ENCODE measurements around the gene TMIE. TPM values are rescaled to one million over a fixed set of nuclear protein-coding genes. Genes with fewer than 3 reads are reported as not detected.

The TMIE gene
- polyA plus RNA-seq, 1 donor (not counting 4 experiments of a cell fraction or from before 2014, with no cell fraction given): 0.07 TPM

DNA sequence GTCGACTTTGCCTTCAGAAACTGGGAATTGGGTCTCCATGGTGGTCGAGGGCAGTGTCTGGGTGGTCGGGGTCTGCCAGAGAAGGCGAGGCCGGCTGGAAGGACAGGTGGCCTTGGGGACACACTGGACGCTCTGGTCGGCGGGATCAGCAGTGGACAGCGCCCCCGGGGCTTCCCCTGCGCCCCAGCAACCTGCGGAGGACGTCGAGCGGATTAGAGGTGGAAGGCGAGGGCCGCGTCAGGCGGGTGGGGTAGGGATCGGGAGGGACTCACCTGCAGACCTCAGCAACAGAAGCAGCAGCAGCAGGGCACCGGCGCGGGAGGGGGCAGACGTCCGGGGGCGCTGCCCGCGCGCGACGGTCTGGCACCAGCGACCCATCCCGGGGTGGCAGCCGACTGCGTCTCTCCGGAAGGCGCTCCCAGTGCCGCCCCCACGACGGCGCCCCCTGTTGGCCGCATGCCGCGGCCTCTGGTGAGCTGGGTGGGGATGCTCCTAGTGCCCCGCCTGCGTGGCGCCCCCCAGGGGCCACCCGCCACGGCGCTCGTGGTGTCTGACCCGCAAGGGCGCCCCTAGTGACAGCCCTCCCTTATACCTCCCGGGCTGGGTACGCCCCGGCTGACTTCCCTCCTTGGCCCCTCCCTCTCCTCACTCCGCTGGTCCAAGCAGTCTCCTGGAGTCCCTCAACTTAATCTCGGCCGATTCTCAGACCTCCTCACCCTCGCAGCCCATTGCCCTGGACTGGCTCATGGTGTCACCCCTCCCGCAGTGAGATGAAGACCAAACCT is 16.4 kb downstream of the TMIE start, which contains the start of gene PRSS50:
Gene PRSS50, minus strand, starts transcription at position 423 of the 785 bp plus-strand sequence. Its CDS starts 45 bp downstream, at position 378.
- no peak for DNase-seq (ENCODE audit: low read depth, low spot score)
- Histone ChIP-seq H3K9me1 (ENCODE audit: control insufficient read depth, extremely low read depth, insufficient read depth, low read length) (no peaks in the 10 kb centered on the region), H4K20me1 (ENCODE audit: control insufficient read depth, extremely low read depth, insufficient read depth, low read length) (no peaks in the 10 kb centered on the region), H3K36me3 (ENCODE audit: control insufficient read depth in 2 of 2, extremely low read depth in 1 of 2, insufficient read depth in 2 of 2, low read length in 2 of 2) (no peaks in the 10 kb centered on the region), H3K9me3 (ENCODE audit: control insufficient read depth, low read depth, low read length) (no peaks in the 10 kb centered on the region), H3K9ac (ENCODE audit: control insufficient read depth, extremely low read depth, insufficient read depth, low read length) (no peak within 1 kb of the TSS), H3K4me3 (ENCODE audit: control insufficient read depth in 2 of 3, extremely low read depth in 1 of 3, insufficient read depth in 2 of 3, low read depth in 1 of 3, low read length in 3 of 3) (no peak within 1 kb of the TSS), H3K4me2 (ENCODE audit: control insufficient read depth, extremely low read depth, insufficient read depth, low read depth, low read length) (no peak within 1 kb of the TSS), H3K4me1 (ENCODE audit: control insufficient read depth, extremely low read depth, insufficient read depth, low read length) (peaks cover 10% of the 10 kb centered on the region), H3K79me2 (ENCODE audit: control insufficient read depth, insufficient read depth, low read length) (no peaks in the 10 kb centered on the region), H3K27ac (ENCODE audit: control insufficient read depth, insufficient read depth, low read length) (no peak within 1 kb of the TSS), H2AFZ (ENCODE audit: control insufficient read depth, low read length) (no peak within 1 kb of the TSS), H3K27me3 (ENCODE audit: control insufficient read depth, extremely low read depth, insufficient read depth, low read length) (peaks cover 12% of the 10 kb centered on the region)
- TF ChIP-seq EZH2 (IDR thresholded peaks at IDR 0.05; ENCODE audit: low read length) (no peak), CTCF (optimal IDR thresholded peaks at IDR 0.05 in 1 of 3, IDR thresholded peaks at IDR 0.05 in 1 of 3, conservative IDR thresholded peaks at IDR 0.05 in 1 of 3; ENCODE audit: extremely low read depth in 1 of 3, insufficient read depth in 2 of 3, low read length in 3 of 3) (peak in 2 of 3 experiments; percentile 26 to 30)
- dilution Hi-C loops (cut with MboI; ENCODE audit: extremely low pct_ligation_motif_present, low sequenced_read_pairs): no loop called here
- no peak for FAIRE-seq

DNA sequence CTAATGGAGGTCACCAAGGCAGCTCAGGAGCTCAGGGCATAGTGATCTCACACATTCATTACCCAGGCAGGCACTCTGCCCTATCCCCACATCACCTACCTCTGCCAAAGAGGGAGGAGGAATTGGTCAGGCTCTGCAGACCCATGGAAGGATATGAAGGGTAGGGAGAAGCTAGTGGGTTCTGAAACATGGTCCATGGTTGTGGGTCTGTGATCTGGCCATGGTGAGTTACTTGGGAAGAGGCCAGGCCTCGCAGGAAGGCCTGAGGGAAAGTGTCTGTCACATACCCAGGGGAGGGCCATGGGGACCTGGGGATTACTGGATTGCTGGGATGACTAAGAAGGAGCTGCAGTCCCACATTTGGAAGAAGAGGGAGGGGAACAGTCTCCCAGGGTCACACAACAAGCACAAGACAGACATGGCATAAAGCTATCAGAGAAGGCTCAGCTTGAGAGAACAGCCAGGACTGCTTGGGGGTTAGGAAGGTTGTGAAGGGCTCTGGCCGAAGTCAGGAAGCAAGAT is 17.9 kb downstream of the TMIE start:
- H3K4me3 ChIP-seq (ENCODE audit: control insufficient read depth in 2 of 3, extremely low read depth in 1 of 3, insufficient read depth in 2 of 3, low read depth in 1 of 3, low read length in 3 of 3): no peak overlapping the region
- H3K9me3 ChIP-seq (ENCODE audit: control insufficient read depth, low read depth, low read length): no peaks in the 10 kb centered on the region
- TF ChIP-seq CTCF (optimal IDR thresholded peaks at IDR 0.05 in 1 of 3, IDR thresholded peaks at IDR 0.05 in 1 of 3, conservative IDR thresholded peaks at IDR 0.05 in 1 of 3; ENCODE audit: extremely low read depth in 1 of 3, insufficient read depth in 2 of 3, low read length in 3 of 3) (no peak), EZH2 (IDR thresholded peaks at IDR 0.05; ENCODE audit: low read length) (no peak)
- peaks cover 12% of the 10 kb centered on the region for H3K27me3 ChIP-seq (ENCODE audit: control insufficient read depth, extremely low read depth, insufficient read depth, low read length)
- no peak for FAIRE-seq
- dilution Hi-C loops (cut with MboI; ENCODE audit: extremely low pct_ligation_motif_present, low sequenced_read_pairs): no loop called here
- DNase-seq (ENCODE audit: low read depth, low spot score): no peak
- peaks cover 3% of the 10 kb centered on the region for H3K4me1 ChIP-seq (ENCODE audit: control insufficient read depth, extremely low read depth, insufficient read depth, low read length)
- no peak overlapping the region for H2AFZ ChIP-seq (ENCODE audit: control insufficient read depth, low read length)
- no peaks in the 10 kb centered on the region for H4K20me1 ChIP-seq (ENCODE audit: control insufficient read depth, extremely low read depth, insufficient read depth, low read length)
- H3K4me2 ChIP-seq (ENCODE audit: control insufficient read depth, extremely low read depth, insufficient read depth, low read depth, low read length): no peak overlapping the region
- H3K79me2 ChIP-seq (ENCODE audit: control insufficient read depth, insufficient read depth, low read length): no peaks in the 10 kb centered on the region
- no peaks in the 10 kb centered on the region for H3K36me3 ChIP-seq (ENCODE audit: control insufficient read depth in 2 of 2, extremely low read depth in 1 of 2, insufficient read depth in 2 of 2, low read length in 2 of 2)
- no peak overlapping the region for H3K9ac ChIP-seq (ENCODE audit: control insufficient read depth, extremely low read depth, insufficient read depth, low read length)
- no peaks in the 10 kb centered on the region for H3K9me1 ChIP-seq (ENCODE audit: control insufficient read depth, extremely low read depth, insufficient read depth, low read length)
- no peak overlapping the region for H3K27ac ChIP-seq (ENCODE audit: control insufficient read depth, insufficient read depth, low read length)
